Panc1 (cell line): ENCODE measurements around the gene SAMD9L. TPM values are rescaled to one million over a fixed set of nuclear protein-coding genes. Genes with fewer than 3 reads are reported as not detected.

Source experiments
- ATAC-seq: fragments of 200-7000 bp; cut with Tn5 transposase; 2 replicates; pipeline ENCODE4 v1.9.1; 2020; ENCODE audit warnings: mild to moderate bottlenecking, moderate library complexity
- BruUV-seq: library from RNA; stranded (reverse); fragments of 400-500 nt; replicated peaks from 2 replicates; lab custom pipeline; 2021; lab: Mats Ljungman, UMichigan
- CTCF ChIA-PET: fragments of 300-600 bp; sonication (Branson Sonifier 250); formaldehyde crosslinking; loops from one replicate; lab custom pipeline; 2022; ENCODE audit warnings: antibody characterized with exemption; lab: Charles Lee
- POLR2A ChIA-PET: fragments of 300-600 bp; sonication (Branson Sonifier 250); formaldehyde crosslinking; loops from one replicate; lab custom pipeline; 2022; ENCODE audit warnings: antibody characterized with exemption; lab: Charles Lee
- DNase-seq: peaks from one replicate; pipeline ENCODE4 v3.0.0-alpha.2; 2010; ENCODE audit warnings: low read depth, low spot score
- H3K27ac ChIP-seq: 2 replicates; pipeline ENCODE4 v1.5.1; 2011; ENCODE audit warnings: mild to moderate bottlenecking, low read length, inconsistent platforms
- H3K27me3 ChIP-seq: fragments of 200-500 bp; sonication (Bioruptor generic); 2 replicates; pipeline ENCODE4 v1.6.0; 2014; ENCODE audit warnings: low read length, inconsistent platforms; ENCODE audit not compliant: control insufficient read depth, insufficient read depth
- H3K36me3 ChIP-seq: fragments of 200-500 bp; sonication (Bioruptor generic); 2 replicates; pipeline ENCODE4 v1.5.1; 2014; ENCODE audit warnings: inconsistent platforms, mild to moderate bottlenecking, low read length, moderate library complexity; ENCODE audit not compliant: control insufficient read depth, insufficient read depth
- H3K4me1 ChIP-seq: 2 replicates; pipeline ENCODE4 v1.5.1; 2011; ENCODE audit warnings: inconsistent platforms, mild to moderate bottlenecking, low read length, moderate library complexity; ENCODE audit not compliant: control insufficient read depth, insufficient read depth
- H3K4me3 ChIP-seq, 2 experiments: 2 replicates each; pipeline ENCODE4 v1.5.1; 2011 to 2012; ENCODE audit warnings: low read depth in 2 of 2, low read length in 2 of 2, mild to moderate bottlenecking in 2 of 2, inconsistent platforms in 1 of 2, moderate library complexity in 1 of 2
- H3K9me3 ChIP-seq: fragments of 200-500 bp; sonication (Bioruptor generic); 2 replicates; pipeline ENCODE4 v1.5.1; 2014; ENCODE audit warnings: low read depth, mild to moderate bottlenecking, inconsistent platforms, low read length, moderate library complexity; ENCODE audit not compliant: control insufficient read depth, insufficient read depth
- POLR2AphosphoS5 ChIP-seq: IDR thresholded peaks from 2 replicates; pipeline ENCODE4 v1.6.1; 2012; ENCODE audit warnings: mild to moderate bottlenecking, low read depth, low read length, moderate library complexity
- SIN3A ChIP-seq: IDR thresholded peaks from 2 replicates; pipeline ENCODE4 v1.6.1; 2012; ENCODE audit warnings: low read depth, mild to moderate bottlenecking, low read length, moderate library complexity, borderline replicate concordance; ENCODE audit not compliant: insufficient read depth
- TCF7L2 ChIP-seq: IDR thresholded peaks from 2 replicates; pipeline ENCODE4 v1.6.1; 2011; ENCODE audit warnings: mild to moderate bottlenecking, low read depth, low read length, inconsistent platforms
- in situ Hi-C: cut with HindIII; loops from 2 replicates; pipeline ENCODE4 v1.10.0; 2016; ENCODE audit warnings: low sequenced_read_pairs, low pct_unique_long_range_greater_than_20kb
- intact Hi-C: fragments of 100-400 bp; cut with micrococcal nuclease; formaldehyde crosslinking; loops from one replicate; pipeline ENCODE4 v1.10.0; 2022; ENCODE audit not compliant: unreplicated experiment
- total RNA-seq: library from RNA; stranded (reverse); gene quantifications from one replicate; pipeline ENCODE4 v1.2.1, GENCODE V29; 2021; ENCODE audit not compliant: unreplicated experiment
- TF ChIP-seq, protein P1 (sequence below): fragments of 450-650 bp; IDR thresholded peaks from 2 replicates; pipeline ENCODE4 v1.5.1; 2017; ENCODE audit warnings: mild to moderate bottlenecking
- TF ChIP-seq, protein P2 (sequence below), 2 experiments: IDR thresholded peaks; 2 replicates each; pipeline ENCODE4 v1.6.1; 2011 to 2012; ENCODE audit warnings: low read depth in 2 of 2, control low read depth in 1 of 2, low read length in 1 of 2, mild to moderate bottlenecking in 1 of 2, moderate library complexity in 1 of 2; ENCODE audit not compliant: insufficient read depth in 1 of 2

Gene SAMD9L
- total RNA-seq, 1 experiment from 2014 or later: 1.3 TPM

DNA sequence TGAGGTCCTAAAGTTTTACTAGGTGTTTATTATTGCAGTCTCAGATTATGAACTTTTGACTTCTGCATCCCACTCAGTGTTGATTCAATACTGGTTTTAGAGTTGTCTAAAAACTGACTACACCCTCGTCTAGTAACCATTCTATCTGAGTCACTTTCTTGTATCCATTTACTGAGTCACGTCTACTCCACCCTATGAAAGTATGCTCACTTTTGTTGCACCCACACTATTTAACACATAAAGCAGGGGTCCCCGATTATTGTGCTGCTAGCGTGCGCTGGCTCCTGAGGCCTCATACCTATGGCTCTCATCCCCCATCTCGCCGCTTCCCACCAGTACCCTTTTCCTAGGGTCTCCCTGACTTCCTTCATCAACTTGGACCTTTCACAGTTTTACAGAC is 32.4 kb downstream of the SAMD9L start:
- Histone ChIP-seq H3K36me3 (no peaks in the 10 kb centered on the region), H3K9me3 (no peaks in the 10 kb centered on the region), H3K4me3 (peak overlapping the region in 1 of 2 experiments; percentile 19; a peak in 2 of 4 replicates), H3K27ac (0 out of 2 replicates have a peak overlapping the region, but pooled peaks have one; percentile 12), H3K4me1 (peaks cover 22% of the 10 kb centered on the region), H3K27me3 (no peaks in the 10 kb centered on the region)
- ATAC-seq (peak; percentile 46; the same call in 1 of the 2 replicates), DNase-seq (peak; percentile 33)
- BruUV-seq: no TSS peak
- ChIA-PET POLR2A (no interaction called here), CTCF (no interaction called here)
- intact Hi-C loops (no loop called here), in situ Hi-C loops (no loop called here)
- TF ChIP-seq POLR2AphosphoS5 (no peak), SIN3A (no peak), TCF7L2 (no peak)
- TF ChIP-seq, protein P1, sequence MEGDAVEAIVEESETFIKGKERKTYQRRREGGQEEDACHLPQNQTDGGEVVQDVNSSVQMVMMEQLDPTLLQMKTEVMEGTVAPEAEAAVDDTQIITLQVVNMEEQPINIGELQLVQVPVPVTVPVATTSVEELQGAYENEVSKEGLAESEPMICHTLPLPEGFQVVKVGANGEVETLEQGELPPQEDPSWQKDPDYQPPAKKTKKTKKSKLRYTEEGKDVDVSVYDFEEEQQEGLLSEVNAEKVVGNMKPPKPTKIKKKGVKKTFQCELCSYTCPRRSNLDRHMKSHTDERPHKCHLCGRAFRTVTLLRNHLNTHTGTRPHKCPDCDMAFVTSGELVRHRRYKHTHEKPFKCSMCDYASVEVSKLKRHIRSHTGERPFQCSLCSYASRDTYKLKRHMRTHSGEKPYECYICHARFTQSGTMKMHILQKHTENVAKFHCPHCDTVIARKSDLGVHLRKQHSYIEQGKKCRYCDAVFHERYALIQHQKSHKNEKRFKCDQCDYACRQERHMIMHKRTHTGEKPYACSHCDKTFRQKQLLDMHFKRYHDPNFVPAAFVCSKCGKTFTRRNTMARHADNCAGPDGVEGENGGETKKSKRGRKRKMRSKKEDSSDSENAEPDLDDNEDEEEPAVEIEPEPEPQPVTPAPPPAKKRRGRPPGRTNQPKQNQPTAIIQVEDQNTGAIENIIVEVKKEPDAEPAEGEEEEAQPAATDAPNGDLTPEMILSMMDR: no peak
- TF ChIP-seq, protein P2, sequence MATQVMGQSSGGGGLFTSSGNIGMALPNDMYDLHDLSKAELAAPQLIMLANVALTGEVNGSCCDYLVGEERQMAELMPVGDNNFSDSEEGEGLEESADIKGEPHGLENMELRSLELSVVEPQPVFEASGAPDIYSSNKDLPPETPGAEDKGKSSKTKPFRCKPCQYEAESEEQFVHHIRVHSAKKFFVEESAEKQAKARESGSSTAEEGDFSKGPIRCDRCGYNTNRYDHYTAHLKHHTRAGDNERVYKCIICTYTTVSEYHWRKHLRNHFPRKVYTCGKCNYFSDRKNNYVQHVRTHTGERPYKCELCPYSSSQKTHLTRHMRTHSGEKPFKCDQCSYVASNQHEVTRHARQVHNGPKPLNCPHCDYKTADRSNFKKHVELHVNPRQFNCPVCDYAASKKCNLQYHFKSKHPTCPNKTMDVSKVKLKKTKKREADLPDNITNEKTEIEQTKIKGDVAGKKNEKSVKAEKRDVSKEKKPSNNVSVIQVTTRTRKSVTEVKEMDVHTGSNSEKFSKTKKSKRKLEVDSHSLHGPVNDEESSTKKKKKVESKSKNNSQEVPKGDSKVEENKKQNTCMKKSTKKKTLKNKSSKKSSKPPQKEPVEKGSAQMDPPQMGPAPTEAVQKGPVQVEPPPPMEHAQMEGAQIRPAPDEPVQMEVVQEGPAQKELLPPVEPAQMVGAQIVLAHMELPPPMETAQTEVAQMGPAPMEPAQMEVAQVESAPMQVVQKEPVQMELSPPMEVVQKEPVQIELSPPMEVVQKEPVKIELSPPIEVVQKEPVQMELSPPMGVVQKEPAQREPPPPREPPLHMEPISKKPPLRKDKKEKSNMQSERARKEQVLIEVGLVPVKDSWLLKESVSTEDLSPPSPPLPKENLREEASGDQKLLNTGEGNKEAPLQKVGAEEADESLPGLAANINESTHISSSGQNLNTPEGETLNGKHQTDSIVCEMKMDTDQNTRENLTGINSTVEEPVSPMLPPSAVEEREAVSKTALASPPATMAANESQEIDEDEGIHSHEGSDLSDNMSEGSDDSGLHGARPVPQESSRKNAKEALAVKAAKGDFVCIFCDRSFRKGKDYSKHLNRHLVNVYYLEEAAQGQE (IDR thresholded peaks at IDR 0.05; ENCODE audit: insufficient read depth in 1 of 2, low read depth in 2 of 2, low read length in 1 of 2): no peak

DNA sequence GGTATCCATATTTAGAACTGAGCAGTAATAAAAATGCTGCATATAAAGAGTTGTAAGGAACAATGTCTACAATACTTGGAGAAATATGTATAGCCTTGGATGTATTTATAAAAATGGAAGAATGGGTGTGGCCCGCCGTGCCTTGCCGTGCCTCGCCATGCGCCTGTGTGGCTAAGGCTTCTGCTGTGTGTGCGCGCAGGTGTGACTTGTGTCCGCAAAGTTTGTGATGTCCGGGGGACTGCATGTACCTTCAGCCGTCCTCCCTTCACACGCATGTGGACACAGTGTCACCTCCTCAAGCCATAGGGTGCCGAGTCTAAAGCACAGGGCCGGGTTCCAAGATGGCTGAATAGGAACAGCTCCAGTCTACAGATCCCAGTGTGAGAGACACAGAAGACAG is 40.2 kb downstream of the SAMD9L start:
- in situ Hi-C loops (no loop called here), intact Hi-C loops (no loop called here)
- Histone ChIP-seq H3K4me1 (no peaks in the 10 kb centered on the region), H3K27me3 (peaks cover 2% of the 10 kb centered on the region), H3K27ac (no peak overlapping the region), H3K4me3 (no peak overlapping the region), H3K9me3 (no peaks in the 10 kb centered on the region), H3K36me3 (no peaks in the 10 kb centered on the region)
- ChIA-PET CTCF (no interaction called here), POLR2A (no interaction called here)
- DNase-seq (no peak), ATAC-seq (no peak)
- no TSS peak for BruUV-seq
- TF ChIP-seq SIN3A (no peak), TCF7L2 (no peak), POLR2AphosphoS5 (no peak)
- TF ChIP-seq, protein P2 (IDR thresholded peaks at IDR 0.05; ENCODE audit: insufficient read depth in 1 of 2, low read depth in 2 of 2, low read length in 1 of 2): no peak
- TF ChIP-seq, protein P1: no peak
